Bone marrow (tissue), 2 donors: ENCODE measurements around the gene COL9A3.

Source experiments
- DNase-seq, 2 donors: peaks; one replicate each; lab custom pipeline; 2025; lab: John Stamatoyannopoulos, UW

COL9A3 gene

DNA sequence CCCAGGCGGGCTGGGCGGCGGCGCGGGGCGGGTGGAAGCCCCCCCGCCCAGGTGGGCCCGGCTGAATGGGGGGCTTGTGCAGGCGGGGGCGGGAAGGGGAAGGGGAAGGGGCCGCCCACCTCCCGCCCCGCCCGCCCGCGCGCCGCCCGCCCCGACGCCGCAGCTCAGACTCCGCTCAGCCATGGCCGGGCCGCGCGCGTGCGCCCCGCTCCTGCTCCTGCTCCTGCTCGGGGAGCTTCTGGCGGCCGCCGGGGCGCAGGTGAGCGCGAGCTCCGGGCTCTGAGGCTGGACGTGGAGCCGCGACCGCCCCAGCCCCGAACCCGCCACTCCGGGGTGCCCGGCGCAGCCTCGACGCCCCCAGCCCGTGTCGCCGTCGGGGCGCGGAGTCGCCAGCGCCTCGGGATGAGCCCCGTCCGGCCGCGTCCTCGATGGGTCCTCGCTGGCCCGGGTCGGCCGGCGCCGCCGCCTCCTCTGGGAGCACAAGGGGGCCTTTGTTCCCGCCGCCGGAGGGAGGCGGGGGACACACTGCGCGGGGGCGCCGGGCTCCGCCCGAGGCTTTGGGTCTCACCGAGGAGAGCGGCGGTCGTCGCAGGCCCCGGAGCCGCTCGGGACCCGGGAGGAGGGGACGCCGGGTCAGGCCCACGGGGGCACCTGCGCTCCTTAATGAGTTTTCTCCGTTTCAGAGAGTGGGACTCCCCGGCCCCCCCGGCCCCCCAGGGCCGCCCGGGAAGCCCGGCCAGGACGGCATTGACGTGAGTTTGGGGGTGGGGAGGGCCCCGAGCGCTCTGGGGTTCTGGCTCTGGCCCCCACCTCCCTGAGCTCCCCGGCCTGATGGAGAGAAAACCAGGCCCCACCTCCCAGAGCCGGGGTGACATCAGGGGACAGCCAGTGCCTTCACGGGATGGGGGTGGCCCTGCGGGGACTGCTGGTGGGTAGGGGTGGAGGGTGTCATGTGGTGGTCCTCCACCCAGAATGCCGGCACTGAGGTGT, at the start of gene COL9A3:
Gene COL9A3 (plus strand): TSS at position 167 of the 990 bp plus-strand sequence. CDS start 15 bp downstream, at position 182.
- DNase-seq, result no peak

DNA sequence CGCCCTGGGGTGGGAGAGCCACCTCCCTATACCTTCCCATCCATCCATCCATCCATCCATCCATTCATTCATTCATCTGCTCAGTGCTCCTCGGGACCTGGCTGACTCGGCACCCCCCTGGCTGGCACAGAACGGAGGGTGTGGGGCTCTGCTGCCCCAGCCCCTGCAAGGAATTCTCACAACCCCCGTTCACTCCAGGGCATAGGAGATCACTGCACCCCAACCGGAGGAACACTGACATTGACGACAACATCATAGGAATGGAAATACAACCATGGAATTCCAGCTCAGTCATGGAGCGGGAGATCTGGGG, 48.7 kb upstream of the COL9A3 start:
- DNase-seq, result no peak

DNA sequence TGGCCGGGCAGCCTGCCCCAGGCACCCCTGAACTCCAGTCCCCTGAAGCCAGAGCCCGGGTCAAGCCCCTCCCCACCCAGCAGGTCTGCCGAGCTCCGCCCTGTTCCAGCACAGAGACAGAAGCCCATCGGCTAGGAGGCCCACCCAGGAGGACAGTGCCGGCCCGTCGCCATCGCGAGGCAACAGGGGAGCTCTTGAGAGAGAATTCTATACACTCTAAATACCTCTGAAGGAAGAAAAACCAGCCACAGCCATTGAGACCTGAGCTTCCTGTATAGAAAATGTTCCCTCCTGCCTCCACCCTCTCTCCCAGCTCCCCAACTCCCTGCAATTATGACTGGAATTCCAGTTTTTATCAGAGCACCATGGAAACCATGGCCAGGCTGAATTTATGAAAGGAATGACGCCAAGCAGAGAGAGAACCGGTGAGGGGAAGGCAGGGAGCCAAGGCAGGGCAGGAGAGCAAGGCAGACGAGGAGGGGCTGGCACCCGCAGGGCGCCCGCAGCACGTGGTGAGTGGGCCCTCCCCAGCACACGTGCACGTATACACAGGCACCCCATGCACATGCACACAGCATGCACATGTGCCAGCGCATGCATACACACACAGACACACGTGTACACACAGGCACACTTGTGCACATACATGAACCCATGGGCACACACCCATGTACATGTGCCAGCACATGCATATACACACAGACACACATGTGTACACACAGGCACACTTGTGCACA, 48.1 kb upstream of the COL9A3 start:
- no peak for DNase-seq

DNA sequence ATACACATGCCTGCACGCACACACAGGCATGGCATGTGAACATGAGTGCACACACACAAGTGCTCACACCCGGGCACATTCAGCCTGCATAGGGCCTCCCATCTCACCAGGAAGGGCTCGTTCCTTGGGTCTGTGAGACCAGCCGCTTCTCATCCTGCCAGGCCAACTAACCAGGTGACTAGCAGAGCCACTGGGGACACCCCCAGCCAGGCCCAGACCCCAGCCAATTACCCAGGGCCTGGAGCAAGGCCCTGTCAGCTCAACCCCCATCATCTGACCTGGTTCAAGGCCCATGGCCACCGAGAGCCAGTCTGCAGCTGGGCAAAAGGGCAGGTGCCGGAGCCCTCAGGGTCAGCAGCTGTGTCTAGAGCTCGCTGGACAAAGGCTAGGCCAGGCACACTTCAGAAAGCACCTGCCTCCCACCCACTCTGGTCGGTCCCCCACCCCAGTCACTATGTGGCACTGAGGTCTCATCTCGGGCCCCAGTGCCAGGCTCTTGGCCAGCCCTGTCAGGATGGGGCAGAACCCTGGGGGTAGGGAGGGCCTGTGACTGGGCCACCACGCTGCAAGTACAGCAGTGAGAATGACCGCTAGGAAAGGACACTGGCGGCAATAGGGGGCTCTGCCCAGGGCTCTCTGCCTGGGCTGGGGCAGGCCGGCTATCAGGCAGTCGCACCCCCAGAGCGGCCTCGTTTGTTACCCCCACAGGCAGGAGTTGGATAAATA, 47.3 kb upstream of the COL9A3 start:
- DNase-seq, result no peak

DNA sequence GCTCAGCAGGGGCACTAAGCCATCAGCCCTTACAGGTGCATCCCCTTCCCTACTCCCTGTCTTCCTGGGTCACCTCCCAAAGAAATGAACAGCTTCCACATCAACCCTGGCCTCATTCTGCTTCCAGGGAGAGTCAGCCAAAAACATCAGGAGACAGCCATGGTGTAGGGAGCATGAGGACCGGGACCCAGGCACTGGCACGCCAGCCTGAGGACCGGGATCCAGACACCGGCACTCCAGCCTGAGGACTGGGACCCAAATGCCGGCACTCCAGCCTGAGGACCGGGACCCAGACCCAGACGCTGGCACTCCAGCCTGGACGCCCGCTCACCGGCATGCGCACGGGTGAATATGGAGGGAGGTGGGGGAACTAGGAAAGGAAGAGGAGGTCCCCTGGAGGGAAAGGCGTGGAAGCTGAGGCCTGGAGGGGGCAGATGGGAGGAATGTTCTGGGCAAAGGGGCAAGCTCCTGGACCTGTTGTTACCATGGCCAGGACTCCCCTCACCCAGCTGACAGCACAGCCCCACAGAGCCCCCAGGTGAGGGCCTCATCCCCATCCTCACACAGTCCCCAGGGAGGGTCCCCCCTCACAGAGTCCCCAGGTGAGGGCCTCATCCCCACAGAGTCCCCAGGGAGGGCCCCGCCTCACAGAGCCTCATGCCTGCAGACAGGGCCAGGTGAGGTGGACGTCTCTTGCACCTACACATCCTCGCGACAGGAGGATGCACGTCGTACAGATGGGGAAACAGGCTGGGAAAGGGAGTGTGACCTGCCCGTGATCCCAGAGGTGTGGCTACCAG, 46.5 kb upstream of the COL9A3 start:
- no peak for DNase-seq

DNA sequence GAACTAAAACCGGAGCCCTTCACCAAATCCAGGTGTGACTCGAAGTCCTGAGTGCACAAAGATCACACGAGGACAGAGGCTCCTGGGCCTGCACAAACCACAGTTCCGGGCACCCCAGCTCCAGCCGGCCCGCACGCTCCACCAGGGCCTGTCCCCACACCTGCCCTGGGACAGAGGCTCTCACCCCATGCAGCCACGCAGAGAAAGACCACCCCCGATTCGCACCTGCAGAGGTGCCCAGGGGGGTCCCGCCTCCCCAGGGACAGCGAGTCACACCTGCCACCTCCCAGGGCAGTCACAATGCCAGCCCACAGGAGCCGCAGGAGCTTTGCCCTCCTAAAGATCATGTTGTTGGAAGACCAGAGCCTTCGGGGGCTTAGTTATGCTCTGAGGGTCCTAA, 45.9 kb upstream of the COL9A3 start:
- no peak for DNase-seq

DNA sequence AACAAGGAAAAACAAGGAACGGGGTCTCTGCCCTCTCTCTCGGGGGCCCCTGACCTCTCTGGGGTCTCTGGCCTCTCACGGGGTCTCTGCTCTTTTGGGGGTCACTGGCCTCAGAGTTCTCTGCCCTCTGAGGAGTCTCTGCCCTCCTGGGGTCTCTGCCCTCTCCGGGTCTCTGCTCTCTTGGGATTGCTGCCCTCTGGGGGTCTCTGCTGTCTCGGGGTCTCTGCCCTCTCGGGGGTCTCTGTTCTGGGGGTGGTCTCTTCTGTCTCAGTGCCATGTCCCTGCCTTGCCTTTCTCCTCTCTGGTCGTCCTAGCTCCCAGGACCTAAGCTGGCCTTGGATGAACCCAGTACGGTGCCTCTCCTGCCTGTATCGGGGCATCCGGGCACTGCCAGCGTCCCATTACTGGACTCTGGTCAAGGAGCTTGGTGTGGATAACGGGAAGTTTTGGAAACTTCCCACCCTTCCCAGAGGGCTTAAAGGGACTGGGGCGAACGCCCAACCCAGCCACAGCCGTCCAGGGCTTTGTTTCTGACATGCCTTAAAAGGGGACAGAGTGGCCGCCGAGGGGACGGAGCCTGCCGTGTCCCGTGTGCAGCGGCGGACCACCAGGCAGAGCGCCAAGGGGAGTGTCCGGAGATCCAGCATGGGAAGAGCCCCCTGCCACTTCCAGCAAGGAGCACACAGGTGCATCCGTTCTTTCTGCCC, 45.3 kb upstream of the COL9A3 start:
- DNase-seq, result no peak

DNA sequence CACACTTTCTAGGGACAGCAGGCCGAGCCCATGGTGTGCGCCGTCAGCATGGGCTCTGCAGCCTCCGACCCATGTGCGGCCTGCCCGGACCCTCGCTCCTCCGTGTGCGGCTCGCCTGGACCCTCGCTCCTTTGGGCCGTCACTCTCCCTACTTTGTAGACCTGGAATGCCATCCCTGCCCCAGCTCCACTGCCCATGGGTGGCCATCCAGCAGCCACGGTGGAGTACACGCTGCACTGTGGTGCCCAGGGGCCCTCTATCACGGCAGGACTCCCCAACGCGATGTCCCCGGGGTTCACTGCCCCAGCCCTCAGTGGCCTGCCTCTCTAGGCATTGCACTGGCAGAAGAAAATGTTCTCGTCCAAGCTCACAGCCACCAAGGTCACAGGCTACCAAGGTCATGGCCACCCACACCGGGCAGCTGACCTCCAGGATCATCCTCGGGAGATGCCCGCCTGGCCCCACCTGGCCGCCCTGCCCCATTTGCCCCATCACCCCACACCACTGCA, 44.7 kb upstream of the COL9A3 start:
- DNase-seq, result no peak

DNA sequence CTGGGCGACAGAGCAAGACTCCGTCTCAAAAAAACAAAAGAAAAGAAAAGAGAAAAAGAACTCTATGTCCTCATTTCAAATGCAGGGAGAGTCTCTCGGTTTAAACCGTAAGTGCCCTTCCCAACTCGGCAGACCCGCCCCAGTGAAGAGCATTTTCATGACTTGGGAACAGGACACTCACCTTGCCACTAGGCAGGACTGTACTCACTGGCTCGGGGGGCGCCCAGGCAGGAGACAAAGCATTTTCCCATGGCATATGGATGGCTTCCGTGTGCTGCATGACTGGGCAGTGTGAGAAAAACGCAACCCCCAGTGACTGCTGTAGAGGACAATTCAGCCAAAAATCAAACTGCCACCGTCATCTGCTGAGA, 44.2 kb upstream of the COL9A3 start:
- no peak for DNase-seq

DNA sequence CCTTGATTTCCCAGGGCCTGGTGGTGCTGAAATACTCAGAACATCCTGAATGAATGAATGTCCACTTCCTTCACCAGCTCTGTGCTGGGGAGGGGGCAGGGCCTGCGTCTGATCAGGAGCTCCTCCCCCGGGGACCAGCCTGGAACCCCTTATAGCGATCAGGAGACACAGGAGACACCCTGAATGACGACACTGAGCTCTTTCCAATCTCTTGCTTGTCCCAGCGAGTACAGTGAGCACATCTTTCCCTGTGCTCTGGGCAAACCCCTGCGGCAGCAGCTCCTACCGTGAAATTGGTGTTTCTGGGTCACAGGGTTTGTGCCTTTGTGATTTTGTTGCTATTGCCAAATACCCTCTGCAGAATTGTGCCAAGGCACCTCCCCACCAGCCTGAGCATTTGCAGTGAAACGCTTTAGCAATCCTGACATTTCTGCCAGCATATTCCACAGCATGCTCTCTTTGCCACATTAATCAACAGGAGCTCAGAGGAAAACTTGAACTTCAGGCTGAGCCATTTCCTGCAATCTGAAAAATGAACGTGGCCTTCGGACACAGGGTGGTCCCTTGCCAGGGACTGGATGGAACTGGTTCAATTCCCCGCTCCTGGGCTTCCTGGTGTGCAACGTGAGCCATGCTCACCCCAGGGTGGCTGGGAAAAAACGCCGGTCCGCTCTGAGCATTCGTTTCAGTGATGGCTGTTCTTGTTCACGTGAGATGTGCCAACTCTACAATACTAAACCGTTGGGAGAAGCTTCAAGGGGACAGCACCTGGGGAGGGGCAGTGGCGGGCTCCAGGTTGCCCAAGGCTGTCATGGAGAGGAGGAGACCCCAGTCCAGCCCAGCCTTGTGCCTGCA, 43.6 kb upstream of the COL9A3 start:
- DNase-seq, result no peak

DNA sequence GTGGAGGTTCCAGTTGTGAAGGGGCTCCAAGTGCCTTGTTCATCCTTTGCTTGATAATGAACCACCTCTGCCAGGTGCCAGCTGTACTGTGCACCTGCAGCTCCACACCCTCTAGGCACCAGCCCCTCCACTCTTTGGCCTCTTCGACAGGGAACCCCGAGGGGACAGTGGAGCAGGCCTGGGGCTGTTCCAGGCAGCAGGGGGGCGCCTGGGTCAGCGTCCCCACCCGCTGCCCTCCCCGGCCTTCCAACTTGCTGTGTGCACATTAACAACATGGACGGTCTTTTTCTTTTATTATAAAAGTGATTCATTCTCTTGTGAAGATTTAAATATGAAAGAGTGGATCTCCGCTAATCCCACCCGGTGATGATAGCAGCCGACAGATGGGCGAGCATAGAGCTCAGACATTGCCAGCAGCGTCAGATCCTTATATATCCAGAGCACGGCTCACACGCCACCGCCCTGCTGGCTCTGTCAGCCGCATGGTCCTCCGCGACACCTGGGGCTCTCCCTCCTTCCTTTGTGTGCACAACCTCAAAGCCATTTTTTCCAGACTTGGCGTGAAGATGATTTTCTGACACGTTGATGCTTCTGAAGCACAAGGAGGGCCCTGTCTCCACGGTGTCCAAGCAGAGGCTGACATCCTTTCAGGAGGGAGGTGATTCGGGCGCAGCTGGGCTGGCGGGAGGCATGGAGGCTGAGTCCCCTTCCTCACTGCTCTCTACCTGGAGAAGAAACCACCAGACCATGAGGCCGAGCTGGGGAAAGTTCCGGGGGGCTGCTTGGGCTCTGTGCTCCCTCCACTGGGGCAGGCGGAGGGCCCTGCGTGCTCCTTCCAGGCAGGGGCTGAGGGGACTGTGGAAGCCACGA, 42.8 kb upstream of the COL9A3 start:
- DNase-seq, result no peak

DNA sequence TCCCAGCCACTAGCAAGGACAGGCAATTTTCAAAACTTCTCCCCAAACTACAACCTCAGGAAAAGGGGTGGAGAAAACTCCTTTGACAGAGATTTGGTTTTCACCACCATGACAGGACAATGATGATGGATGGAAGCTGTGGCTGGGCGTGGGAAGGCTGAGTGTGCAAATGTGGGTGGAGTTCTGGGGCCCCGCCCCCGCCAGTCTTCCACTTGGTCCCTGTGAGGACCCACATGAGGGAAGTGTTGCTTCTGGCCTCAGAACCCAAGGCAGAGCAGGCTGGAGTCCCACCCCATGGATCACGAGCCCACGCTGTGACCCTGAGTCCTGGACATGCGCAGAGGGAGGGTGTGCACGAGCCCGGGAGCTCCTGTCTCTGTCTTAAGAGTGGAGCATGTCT, 42.1 kb upstream of the COL9A3 start:
- no peak for DNase-seq

DNA sequence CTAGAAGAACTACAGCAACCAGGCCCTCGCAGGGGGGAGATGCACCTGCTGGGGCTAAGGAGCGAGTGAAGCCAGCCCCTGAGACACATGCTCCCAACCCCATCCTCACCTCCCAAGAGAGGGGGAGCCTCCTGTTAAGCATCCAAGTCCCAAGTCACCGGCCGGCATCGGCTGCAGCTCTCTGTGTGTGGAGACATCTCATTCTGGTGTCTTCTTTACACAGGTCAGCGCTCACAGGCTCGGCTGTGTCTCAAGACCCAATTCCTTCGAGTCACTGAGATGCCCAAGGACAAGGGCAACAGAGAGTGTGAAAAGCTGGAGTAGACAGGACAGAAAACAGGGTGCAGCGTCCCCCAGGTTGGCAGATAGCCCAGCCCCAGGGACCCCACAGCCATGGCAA, 41.6 kb upstream of the COL9A3 start:
- DNase-seq, result no peak

DNA sequence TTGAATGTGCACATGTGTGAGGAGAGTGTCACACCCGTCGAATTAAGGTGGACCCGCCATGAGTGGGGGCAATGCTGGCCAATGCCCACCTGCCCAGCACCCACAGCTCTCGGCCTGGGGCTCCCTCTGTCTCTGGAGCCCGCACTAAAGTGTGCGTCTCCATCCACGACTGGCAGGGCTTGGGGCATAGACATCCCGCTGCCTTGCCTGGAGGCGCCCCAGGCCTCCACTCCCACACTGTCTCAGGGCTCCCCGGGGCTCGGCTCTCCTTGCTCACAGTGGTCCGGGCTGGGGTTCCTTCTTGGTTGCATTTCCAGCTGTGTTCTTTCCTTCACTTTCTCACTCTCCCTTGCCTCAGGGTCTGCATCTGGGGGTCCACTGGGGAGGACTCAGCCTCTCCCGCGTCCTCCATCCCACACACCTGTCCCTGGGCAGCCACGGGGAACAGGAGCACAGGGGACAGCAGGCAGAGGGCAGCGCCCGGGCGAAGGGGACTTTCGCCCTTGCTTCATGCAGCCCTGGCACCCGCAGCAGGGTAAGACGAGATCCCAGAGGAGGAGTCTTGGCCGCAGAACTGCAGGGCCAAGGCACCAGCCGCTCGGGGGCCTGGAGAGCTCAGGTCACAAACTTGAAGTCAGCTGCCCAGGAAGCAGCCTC, 40.7 kb upstream of the COL9A3 start:
- DNase-seq, result no peak

DNA sequence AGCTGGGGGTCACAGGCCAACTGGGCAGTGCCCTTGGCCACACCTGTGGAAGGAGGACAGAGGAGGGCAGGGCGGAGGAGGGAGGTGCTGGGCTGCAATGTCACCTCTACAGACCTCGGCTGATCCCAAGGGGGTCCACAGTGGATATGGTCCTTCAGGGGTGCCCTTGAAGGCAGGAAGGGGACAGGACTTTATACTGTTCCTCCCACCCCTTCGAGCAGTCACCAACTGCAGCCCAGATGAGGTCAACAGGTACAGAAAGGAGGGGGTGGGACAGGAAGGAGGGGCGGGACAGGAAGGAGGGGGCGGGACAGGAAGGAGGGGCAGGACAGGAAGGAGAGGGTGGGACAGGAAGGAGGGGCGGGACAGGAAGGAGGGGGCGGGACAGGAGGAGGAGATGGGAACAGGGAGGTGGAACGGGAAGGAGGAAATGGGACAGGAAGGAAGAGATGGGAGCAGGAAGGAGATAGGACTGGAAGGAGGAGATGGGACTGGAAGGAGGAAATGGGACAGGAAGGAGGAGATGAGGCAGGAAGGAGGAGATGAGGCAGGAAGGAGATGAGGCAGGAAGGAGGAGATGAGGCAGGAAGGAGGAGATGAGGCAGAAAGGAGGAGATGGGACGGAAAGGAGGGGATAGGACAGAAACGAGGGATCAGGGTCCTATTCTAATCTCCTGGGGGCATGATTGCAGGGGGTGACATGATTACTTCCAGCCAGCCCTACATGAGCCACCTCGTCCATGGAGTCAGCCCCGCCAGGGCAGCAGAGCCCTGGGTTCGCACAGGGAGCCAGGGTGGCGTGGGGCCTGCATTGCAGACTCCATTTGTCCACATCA, 39.9 kb upstream of the COL9A3 start:
- DNase-seq, result no peak

DNA sequence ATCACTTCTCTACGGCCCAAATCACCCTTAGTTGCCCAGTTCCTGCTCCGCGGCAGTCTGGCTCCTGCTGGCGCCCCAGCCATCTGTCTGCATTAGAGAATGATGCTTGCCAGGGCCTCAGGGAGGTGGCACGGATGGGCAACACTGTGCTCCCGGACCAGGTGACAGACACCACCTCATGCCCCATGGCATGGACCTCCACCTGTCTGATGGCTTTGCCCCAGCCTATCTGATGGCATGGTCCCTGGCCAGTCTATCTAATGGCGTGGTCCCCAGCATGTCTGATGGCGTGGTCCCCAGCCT, 39.4 kb upstream of the COL9A3 start:
- no peak for DNase-seq

DNA sequence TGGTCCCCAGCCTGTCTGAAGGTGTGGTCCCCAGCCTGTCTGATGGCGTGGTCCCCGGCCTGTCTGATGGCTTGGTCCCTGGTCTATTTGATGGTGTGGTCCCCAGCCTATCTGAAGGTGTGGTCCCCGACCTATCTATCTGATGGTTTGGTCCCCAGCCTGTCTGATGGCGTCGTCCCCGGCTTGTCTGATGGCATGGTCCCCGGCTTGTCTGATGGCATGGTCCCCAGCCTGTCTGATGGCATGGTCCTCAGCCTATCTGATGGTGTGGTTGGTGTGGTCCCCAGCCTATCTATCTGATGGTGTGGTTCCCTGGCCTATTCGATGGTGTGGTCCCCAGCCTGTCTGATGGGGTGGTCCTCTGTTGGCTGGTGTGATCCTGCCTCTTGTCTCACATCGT, 38.8 kb upstream of the COL9A3 start:
- no peak for DNase-seq
